ENCODE results near the gene CDO1. TPM values are rescaled to one million over a fixed set of nuclear protein-coding genes. Genes with fewer than 3 reads are reported as not detected.
A peak's percentile ranks its signal among the peaks of the same experiment; 100 is the strongest.

The CDO1 gene
- total RNA-seq, 1 donor from 2014 or later, result 136 TPM

- Mint-ChIP-seq H3K36me3 (ENCODE audit: unreplicated experiment) (no peaks in the 10 kb centered on the region), H3K9me3 (ENCODE audit: unreplicated experiment) (peaks cover 11% of the 10 kb centered on the region), H3K4me3 (ENCODE audit: unreplicated experiment) (peak overlapping the region; percentile 98), H3K4me1 (ENCODE audit: low read depth, unreplicated experiment) (peaks cover 35% of the 10 kb centered on the region), H3K27me3 (ENCODE audit: unreplicated experiment) (peaks cover 2% of the 10 kb centered on the region), H3K27ac (ENCODE audit: unreplicated experiment) (peak overlapping the region; percentile 97)
- DNase-seq, result peak; percentile 80
- no peak for TF ChIP-seq CTCF (IDR thresholded peaks at IDR 0.05; ENCODE audit: partially characterized antibody, unreplicated experiment)
Observed at GRCh38 chr5:115842089-115842935, 25.9 kb upstream of the CDO1 start.

GRCh38 chr5:115841382-115842088 lies 25.1 kb upstream of the CDO1 start, which contains the start of the genes AP3S1 and ATG12:
AP3S1 (plus strand) TSS chr5:115841935; CDS start chr5:115842038, 103 bp downstream.
ATG12 (minus strand) TSS chr5:115841565; CDS start chr5:115841552, 13 bp downstream.
- H3K4me3 Mint-ChIP-seq (ENCODE audit: unreplicated experiment), result peak within 1 kb of the TSS; percentile 98
- DNase-seq, result peak; percentile 90
- H3K9me3 Mint-ChIP-seq (ENCODE audit: unreplicated experiment), result peaks cover 11% of the 10 kb centered on the region
- H3K27me3 Mint-ChIP-seq (ENCODE audit: unreplicated experiment), result peaks cover 2% of the 10 kb centered on the region
- TF ChIP-seq CTCF (IDR thresholded peaks at IDR 0.05; ENCODE audit: partially characterized antibody, unreplicated experiment), result no peak
- peaks cover 35% of the 10 kb centered on the region for H3K4me1 Mint-ChIP-seq (ENCODE audit: low read depth, unreplicated experiment)
- no peaks in the 10 kb centered on the region for H3K36me3 Mint-ChIP-seq (ENCODE audit: unreplicated experiment)
- peak within 1 kb of the TSS; percentile 98 for H3K27ac Mint-ChIP-seq (ENCODE audit: unreplicated experiment)

- Mint-ChIP-seq H3K27ac (ENCODE audit: unreplicated experiment) (peak overlapping the region; percentile 98), H3K4me3 (ENCODE audit: unreplicated experiment) (peak overlapping the region; percentile 96), H3K36me3 (ENCODE audit: unreplicated experiment) (no peaks in the 10 kb centered on the region), H3K9me3 (ENCODE audit: unreplicated experiment) (peaks cover 11% of the 10 kb centered on the region), H3K27me3 (ENCODE audit: unreplicated experiment) (peaks cover 2% of the 10 kb centered on the region), H3K4me1 (ENCODE audit: low read depth, unreplicated experiment) (peaks cover 34% of the 10 kb centered on the region)
- no peak for DNase-seq
- TF ChIP-seq CTCF (IDR thresholded peaks at IDR 0.05; ENCODE audit: partially characterized antibody, unreplicated experiment), result no peak
Observed at GRCh38 chr5:115840873-115841272, 24.4 kb upstream of the CDO1 start.

- no peaks in the 10 kb centered on the region for H3K36me3 Mint-ChIP-seq (ENCODE audit: unreplicated experiment)
- H3K9me3 Mint-ChIP-seq (ENCODE audit: unreplicated experiment), result peaks cover 11% of the 10 kb centered on the region
- peaks cover 2% of the 10 kb centered on the region for H3K27me3 Mint-ChIP-seq (ENCODE audit: unreplicated experiment)
- DNase-seq, result no peak
- peak overlapping the region; percentile 96 for H3K4me3 Mint-ChIP-seq (ENCODE audit: unreplicated experiment)
- H3K4me1 Mint-ChIP-seq (ENCODE audit: low read depth, unreplicated experiment), result peaks cover 21% of the 10 kb centered on the region
- peak; percentile 74 for TF ChIP-seq CTCF (IDR thresholded peaks at IDR 0.05; ENCODE audit: partially characterized antibody, unreplicated experiment)
- no peak overlapping the region for H3K27ac Mint-ChIP-seq (ENCODE audit: unreplicated experiment)
Observed at GRCh38 chr5:115838885-115839518, 22.5 kb upstream of the CDO1 start.
